SK-MEL-5 (cell line): ENCODE results near the gene KIAA1671. TPM values are rescaled to one million over a fixed set of nuclear protein-coding genes. Genes with fewer than 3 reads are reported as not detected.

ENCODE experiments used
- DNase-seq: peaks from one replicate; pipeline ENCODE4 v3.0.0-alpha.2; 2016; ENCODE audit warnings: low read depth, low spot score
- in situ Hi-C: cut with HindIII; loops from 2 replicates; pipeline ENCODE4 v1.10.0; 2016; ENCODE audit warnings: low sequenced_read_pairs, high pct_unique_total_duplicates, low pct_unique_long_range_greater_than_20kb
- total RNA-seq: library from RNA; depleted of rRNA; stranded (reverse); fragments of >200 nt; shearing (Covaris generic); gene quantifications from 2 replicates; pipeline ENCODE4 v1.2.3, GENCODE V29; 2014

KIAA1671 gene
- total RNA-seq, 1 experiment from 2014 or later = 3.0 TPM

DNA sequence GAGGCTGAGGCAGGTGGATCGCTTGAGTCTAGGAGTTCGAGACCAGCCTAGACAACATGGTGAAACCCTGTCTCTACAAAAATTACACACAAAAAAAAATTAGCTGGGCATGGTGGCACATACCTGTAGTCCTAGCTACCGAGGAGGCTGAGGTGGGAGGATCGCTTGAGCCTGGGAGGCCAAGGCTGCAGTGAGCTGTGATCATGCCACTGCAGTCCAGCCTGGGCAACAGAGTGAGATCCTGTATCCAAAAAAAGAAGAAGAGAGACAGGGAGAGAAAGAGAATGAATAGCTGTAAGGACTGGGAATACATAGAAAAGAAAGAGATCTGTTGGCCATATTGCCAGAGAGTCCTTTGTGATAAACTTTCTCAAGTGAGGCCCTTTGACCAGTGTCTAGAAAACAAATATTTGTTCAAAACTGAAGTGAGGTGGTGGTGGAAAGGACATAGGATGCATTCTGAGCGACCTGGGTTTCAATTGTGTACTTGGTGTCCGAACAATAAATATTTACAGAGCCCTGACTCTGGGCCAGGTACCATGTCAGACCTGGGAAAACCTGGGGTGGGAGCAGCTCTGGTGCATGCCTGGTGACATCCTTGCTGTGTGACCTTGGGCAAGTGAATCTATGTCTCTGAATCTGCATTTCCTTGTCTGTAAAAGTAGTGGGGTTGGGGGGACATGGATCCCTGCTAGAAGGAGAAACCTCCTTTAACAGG lies 157.5 kb downstream of the KIAA1671 start:
- in situ Hi-C loops = no loop called here
- DNase-seq = no peak

DNA sequence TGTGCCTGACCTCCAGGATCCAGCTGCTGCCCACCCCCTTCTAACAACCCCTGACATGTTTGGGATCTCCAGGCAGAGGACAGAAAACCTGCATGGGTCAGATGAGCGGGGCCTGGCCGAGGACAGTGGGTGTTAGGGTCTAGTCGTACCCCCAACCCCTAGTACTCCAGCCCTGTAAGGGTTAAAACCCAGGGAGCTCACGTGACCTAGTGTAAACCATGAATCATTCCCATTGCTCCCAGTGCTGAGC lies 158.0 kb downstream of the KIAA1671 start:
- in situ Hi-C loops = no loop called here
- DNase-seq = no peak

DNA sequence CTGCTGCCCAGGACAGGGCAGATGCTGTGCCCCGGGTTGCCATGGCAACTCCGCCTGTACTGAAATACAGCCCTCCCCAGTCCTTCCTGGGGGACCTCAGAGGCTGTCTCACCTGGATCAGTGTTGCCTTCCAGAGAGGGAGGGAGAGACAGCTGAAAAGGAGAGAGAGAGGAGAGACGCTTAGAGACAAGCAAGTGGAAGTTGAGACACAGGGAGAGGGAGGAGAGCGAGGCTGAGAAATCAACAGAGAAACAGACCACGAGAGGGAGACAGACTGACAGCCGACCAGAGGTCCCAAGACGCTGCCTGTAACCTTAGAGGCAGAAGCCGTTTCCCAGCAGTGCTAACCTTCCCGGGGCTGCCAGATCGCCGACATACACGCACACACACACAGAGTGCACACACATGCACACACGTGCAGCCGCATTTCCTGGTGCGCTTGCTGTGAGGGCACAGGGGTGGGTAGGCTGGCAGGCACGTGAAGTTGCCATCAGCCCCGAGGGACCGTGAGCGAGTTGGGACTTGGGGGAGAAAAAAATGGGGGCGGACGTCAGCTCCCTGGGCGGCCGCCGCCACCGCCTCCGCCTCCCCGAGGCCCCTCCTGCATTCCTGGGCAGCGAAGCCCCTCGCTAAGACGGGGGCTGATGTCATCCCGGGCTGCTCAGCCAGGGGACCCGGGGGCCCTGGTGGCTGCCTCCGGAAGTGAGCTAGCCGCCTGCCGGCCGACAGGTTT lies 158.5 kb downstream of the KIAA1671 start:
- peak; percentile 87 for DNase-seq
- in situ Hi-C loops = no loop called here

DNA sequence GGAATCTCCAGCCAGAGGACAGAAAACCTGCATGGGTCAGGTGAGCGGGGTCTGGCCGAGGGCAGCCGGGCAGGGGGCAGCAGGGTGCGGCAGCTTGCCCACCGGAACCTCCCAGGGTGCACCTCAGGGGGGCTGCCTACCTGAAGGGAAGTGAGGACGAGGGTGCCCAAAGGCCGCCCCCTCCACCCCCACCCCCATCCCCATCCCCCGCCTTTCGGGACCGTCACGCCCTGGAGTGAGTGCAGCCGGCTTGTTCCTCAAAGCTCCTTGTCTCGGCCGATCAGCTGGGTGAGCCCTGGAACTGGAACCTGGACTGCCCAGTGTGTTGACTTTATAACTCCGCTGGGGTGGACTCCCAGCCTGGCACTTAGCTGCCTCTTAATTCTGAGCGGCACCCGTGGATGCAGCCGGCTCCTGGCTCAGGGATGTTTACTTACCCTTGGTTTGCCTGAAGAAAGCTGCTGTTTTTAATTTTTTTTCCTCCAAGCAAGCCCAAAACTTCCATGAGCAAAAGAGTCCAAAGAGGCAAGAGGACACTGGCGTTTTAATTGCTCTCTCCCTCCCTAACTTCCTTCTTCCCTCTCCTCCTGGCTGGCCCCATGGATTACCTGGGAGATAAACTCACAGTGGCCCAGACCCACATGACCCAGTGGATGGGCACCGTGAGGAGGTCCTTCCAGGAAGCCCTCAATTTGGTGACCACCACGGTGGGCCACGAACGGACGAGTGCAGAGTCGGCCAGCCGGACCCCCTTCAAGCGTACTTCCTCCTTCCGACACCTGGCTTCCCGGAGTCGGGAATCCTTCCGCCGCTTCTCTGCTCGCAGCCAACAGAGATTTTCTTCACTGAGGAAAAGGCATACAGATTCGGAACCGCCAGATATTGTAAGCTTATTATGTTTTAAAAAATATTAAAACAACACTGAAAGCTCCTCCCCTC lies 159.3 kb downstream of the KIAA1671 start:
- in situ Hi-C loops = no loop called here
- DNase-seq = no peak

DNA sequence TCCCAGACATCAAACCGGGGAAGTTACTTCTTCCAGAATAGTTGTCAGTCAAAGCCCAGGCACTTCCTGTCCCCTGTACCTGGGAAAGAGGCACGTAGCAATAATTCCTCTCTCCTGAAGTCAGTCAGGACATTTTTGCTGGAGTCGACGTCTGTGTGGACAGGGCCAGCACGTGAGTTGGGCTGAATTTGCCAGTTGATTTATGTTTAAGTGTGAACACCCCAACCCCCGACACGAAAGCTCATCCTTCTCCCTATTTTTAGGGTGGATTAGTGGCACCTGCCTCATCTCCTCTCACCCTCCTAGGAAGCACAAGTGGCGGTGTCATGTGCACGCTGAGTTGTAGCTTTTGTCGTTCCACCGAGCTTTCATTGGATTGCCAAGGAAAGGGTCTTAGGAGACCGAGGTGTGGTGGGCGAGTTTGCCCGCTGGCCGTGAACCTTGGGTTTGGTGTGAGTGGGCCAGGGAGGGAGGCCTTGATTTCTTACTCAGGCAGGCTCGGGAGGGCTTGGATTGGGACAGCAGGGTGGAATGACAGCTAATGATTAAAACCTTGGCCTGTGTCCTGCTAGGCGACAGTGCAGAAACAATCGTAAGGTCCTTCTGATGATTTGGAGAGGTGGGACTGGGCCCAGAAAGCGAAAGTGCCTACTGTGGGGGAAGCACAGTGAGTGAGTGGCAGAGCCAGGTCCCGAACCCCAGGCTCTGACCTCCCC lies 160.2 kb downstream of the KIAA1671 start:
- DNase-seq = no peak
- in situ Hi-C loops = no loop called here

GRCh38 chr22:25113316-25113721 lies 160.8 kb downstream of the KIAA1671 start:
- in situ Hi-C loops = no loop called here
- no peak for DNase-seq

GRCh38 chr22:25114369-25115362 lies 162.2 kb downstream of the KIAA1671 start:
- DNase-seq = no peak
- in situ Hi-C loops = no loop called here

DNA sequence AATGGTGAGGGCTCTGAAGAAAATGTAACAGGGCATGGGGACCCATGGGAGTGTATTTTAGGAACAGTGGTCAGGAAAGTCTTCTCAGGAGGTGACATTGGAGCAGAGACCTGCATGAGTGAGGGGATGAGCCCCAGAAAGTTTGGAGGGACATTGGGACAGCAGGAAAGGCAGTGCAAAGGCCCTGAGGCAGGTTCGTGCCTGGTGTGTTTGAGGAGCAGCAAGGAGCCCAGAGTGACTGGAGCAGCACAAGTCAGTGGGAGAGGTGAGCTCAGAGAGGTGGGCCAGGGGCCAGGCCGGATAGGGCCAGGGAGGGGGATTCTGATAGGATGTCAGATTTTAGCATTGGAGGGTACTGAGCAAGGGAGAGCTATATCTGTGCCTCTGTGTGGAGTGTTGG lies 167.1 kb downstream of the KIAA1671 start:
- in situ Hi-C loops = no loop called here
- DNase-seq = no peak

DNA sequence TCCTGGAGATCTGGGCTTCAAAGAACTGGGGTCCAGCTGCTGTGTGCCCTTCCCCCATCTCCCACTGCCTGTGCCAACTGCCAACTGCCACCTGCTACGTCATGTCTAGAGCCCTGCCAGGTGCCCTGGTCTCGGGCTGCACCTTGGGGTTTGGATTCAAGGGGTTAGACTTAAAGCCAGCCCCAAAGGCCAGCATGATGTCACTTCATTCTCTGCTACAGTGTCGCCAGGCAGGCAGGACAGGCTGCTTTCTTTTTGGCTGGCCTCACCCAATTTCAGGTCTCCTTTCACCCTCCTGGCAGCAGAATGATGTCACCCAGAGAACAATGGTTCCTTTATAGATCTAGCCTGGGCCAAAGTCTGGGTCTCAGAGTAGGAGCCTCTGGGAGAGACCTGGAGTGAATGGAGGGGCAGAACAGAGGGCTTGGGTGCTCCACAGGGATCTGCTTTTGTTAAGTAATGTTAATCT lies 167.6 kb downstream of the KIAA1671 start:
- in situ Hi-C loops = no loop called here
- peak; percentile 63 for DNase-seq

DNA sequence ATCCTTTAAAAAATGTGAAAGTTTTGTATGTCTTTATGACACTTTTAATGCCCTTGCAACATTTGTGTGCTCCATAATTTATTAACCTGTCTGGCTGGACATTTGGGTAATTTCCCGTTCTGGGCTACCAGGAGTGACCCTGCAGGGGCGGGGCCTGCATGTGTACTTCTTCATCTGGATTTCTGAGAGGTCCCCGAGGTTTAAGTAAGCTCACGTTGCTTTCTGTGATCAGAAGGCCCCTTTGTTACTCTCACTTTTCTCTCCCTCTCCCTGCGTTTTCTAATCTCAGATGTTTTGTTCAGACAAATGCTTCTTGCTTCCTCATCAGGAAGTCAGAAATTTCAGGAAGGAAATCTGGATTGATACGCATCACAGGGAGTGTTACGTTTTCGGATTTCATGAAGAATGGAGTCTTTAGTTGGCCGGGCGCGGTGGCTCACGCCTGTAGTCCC lies 168.3 kb downstream of the KIAA1671 start:
- no peak for DNase-seq
- in situ Hi-C loops = no loop called here

- in situ Hi-C loops = no loop called here
- DNase-seq = no peak
Measured at GRCh38 chr22:25122136-25122764, 169.7 kb downstream of the KIAA1671 start.

DNA sequence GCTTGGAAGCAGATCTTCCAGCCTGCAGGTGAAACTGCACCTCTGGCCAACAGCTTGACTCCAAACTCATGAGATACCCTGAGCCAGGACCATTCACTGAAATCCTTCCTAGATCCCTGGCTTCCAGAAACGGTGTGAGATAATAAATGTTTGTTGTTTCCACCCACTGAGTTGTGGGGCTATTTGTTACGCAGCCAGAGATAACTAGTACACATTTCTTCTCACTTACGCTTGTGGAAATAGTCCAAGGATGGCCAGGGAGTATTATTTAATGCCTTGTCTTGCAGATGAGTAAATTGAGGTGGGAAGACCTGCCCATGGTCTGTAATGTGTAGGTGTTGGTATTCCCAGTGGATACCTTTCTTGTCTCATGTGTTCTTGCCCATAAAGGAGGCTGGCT lies 171.2 kb downstream of the KIAA1671 start:
- in situ Hi-C loops = no loop called here

DNA sequence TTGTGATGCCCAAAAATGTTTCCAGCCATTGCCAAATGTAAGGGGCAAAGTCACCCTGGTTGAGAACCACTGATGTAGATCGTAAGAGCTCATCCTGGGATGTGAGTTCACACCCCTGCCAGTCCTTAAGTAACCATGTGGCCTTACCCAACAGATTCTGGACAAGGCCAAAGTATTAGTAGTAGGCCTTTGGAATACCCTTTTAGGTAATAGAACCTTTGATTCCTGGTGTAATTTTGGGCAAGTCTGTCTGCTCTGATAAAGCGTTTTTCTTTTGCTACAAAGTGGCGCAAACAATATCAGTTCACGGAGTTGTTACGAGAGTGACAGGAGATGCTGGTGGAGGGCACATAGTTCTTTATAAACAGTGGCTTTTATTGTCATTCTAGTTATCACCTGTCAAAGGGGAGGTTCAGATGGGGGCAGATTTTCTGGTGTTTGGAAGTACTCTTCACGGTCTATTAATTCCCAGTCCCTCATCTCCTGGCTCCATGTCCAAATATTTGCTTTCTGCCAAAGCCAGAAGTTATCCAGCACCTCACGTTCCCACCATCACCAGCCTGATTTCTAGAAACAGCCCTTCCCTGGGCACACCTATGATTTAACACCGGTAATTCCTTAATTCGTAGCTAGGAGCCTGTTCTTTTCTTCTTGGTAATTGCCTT lies 173.3 kb downstream of the KIAA1671 start:
- in situ Hi-C loops = no loop called here
- DNase-seq = no peak

More for the DNA sequence above, 171.2 kb downstream of the KIAA1671 start:
- DNase-seq = no peak

DNA sequence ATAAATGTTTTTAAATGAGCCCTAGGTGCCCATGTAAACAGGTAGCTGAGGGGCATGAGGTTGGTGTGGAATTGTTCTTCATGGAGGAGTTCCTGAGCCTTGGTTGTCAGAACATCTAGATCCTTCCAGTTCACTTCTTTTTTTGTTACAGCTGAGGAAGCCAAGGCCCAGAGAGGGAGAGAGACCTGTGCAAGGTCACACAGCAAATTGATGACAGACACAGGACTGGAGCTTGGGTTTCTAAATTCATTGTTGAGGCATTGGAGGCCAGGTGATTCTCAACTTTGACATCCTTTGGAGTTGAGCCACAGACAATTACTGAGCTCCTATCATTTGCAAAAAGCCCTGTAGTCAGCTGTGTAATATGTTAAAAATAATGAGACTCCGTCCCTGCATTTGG lies 174.0 kb downstream of the KIAA1671 start:
- in situ Hi-C loops = no loop called here
- DNase-seq = no peak

DNA sequence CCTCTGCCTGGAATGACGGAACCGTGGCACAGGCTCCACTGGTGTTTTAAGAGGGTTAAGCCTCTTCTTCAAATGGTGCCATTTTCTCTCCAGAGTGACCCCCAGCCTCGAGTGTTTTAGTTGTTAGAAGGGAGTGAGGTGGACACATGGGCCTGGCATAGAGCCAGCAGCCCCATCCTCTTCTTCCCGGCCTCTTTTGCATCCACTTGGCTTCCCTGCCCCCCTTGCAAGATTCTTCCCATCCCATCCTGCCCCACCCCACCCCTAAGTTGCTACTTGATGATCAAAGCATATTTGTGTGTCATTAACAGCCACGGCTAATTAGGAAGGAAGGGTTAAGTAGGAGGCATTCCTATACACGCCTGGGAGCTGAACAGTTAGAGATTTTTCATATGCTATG lies 174.8 kb downstream of the KIAA1671 start:
- in situ Hi-C loops = no loop called here
- no peak for DNase-seq

- in situ Hi-C loops = no loop called here
- DNase-seq = no peak
Measured at GRCh38 chr22:25130462-25130861, 177.9 kb downstream of the KIAA1671 start.
